ENCODE data around the gene MAN1B1.
A peak's percentile ranks its signal among the peaks of the same experiment; 100 is the strongest.

The MAN1B1 gene

GRCh38 chr9:137040568-137040967, 46.2 kb upstream of the MAN1B1 start:
- H3K36me3 ChIP-seq (replicated peaks) = peaks cover 15% of the 10 kb centered on the region
- no peak for TF ChIP-seq CTCF (IDR thresholded peaks at IDR 0.05; ENCODE audit: low read depth, low read length, missing control alignments)

GRCh38 chr9:137041124-137041523, 45.7 kb upstream of the MAN1B1 start:
- no peak for DNase-seq
- TF ChIP-seq CTCF (IDR thresholded peaks at IDR 0.05; ENCODE audit: low read depth, low read length, missing control alignments) = no peak
- in situ Hi-C loops (cut with HindIII; ENCODE audit: low pct_ligation_motif_present, low sequenced_read_pairs) = loop anchor here (25.0 kb wide), 2 partner anchors 104 to 229 kb away; partner anchors contain the start of genes C8G, FBXW5 and RABL6
- H3K4me3 ChIP-seq (ENCODE audit: low read depth, low read length) = no peak overlapping the region
- H3K36me3 ChIP-seq (replicated peaks) = peaks cover 15% of the 10 kb centered on the region
- no peak overlapping the region for H3K27ac ChIP-seq
- no peaks in the 10 kb centered on the region for H3K27me3 ChIP-seq (replicated peaks)

More at GRCh38 chr9:137040568-137040967, 46.2 kb upstream of the MAN1B1 start:
- in situ Hi-C loops (cut with HindIII; ENCODE audit: low pct_ligation_motif_present, low sequenced_read_pairs) = loop anchor here (25.0 kb wide), 2 partner anchors 103 to 228 kb away; partner anchors contain the start of genes C8G, FBXW5 and RABL6
- H3K4me3 ChIP-seq (ENCODE audit: low read depth, low read length) = no peak overlapping the region
- no peak overlapping the region for H3K27ac ChIP-seq
- DNase-seq = no peak
- H3K27me3 ChIP-seq (replicated peaks) = no peaks in the 10 kb centered on the region

- Histone ChIP-seq H3K36me3 (replicated peaks) (peaks cover 15% of the 10 kb centered on the region), H3K4me3 (ENCODE audit: low read depth, low read length) (no peak overlapping the region), H3K27ac (no peak overlapping the region), H3K27me3 (replicated peaks) (no peaks in the 10 kb centered on the region)
- no peak for TF ChIP-seq CTCF (IDR thresholded peaks at IDR 0.05; ENCODE audit: low read depth, low read length, missing control alignments)
- DNase-seq = no peak
- in situ Hi-C loops (cut with HindIII; ENCODE audit: low pct_ligation_motif_present, low sequenced_read_pairs) = loop anchor here (25.0 kb wide), 2 partner anchors 106 to 231 kb away; partner anchors contain the start of genes C8G, FBXW5 and RABL6
Observed at GRCh38 chr9:137042751-137043727, 43.7 kb upstream of the MAN1B1 start.

GRCh38 chr9:137044037-137044436, 42.7 kb upstream of the MAN1B1 start:
- Histone ChIP-seq H3K27me3 (replicated peaks) (peaks cover 4% of the 10 kb centered on the region), H3K4me3 (ENCODE audit: low read depth, low read length) (no peak overlapping the region)
- no peak for TF ChIP-seq CTCF (IDR thresholded peaks at IDR 0.05; ENCODE audit: low read depth, low read length, missing control alignments)

GRCh38 chr9:137044502-137045177, 42.1 kb upstream of the MAN1B1 start:
- in situ Hi-C loops (cut with HindIII; ENCODE audit: low pct_ligation_motif_present, low sequenced_read_pairs) = loop anchor here (25.0 kb wide), 2 partner anchors 107 to 232 kb away; partner anchors contain the start of genes C8G, FBXW5 and RABL6
- no peak for TF ChIP-seq CTCF (IDR thresholded peaks at IDR 0.05; ENCODE audit: low read depth, low read length, missing control alignments)
- DNase-seq = no peak
- no peak overlapping the region for H3K27ac ChIP-seq
- peaks cover 10% of the 10 kb centered on the region for H3K27me3 ChIP-seq (replicated peaks)
- H3K4me3 ChIP-seq (ENCODE audit: low read depth, low read length) = peak overlapping the region; percentile 49
- H3K36me3 ChIP-seq (replicated peaks) = peaks cover 3% of the 10 kb centered on the region

More at GRCh38 chr9:137044037-137044436, 42.7 kb upstream of the MAN1B1 start:
- Histone ChIP-seq H3K27ac (no peak overlapping the region), H3K36me3 (replicated peaks) (peaks cover 9% of the 10 kb centered on the region)
- no peak for DNase-seq
- in situ Hi-C loops (cut with HindIII; ENCODE audit: low pct_ligation_motif_present, low sequenced_read_pairs) = loop anchor here (25.0 kb wide), 2 partner anchors 107 to 232 kb away; partner anchors contain the start of genes C8G, FBXW5 and RABL6

All from brain microvascular endothelial cell (primary cell).